Activated CD4-positive, alpha-beta T cell treated with anti-CD3 and anti-CD28 coated beads for 48 hours (primary cell): ENCODE measurements around the gene RPA4.
"Not testable (repeated sequence)": the region's sequence is repeated elsewhere in the genome, so short reads cannot be mapped to it uniquely, and the experiment has no call there.

Experiments
- DNase-seq: peaks from one replicate; pipeline ENCODE4 v3.0.0-alpha.2; 2020

Gene RPA4

DNA sequence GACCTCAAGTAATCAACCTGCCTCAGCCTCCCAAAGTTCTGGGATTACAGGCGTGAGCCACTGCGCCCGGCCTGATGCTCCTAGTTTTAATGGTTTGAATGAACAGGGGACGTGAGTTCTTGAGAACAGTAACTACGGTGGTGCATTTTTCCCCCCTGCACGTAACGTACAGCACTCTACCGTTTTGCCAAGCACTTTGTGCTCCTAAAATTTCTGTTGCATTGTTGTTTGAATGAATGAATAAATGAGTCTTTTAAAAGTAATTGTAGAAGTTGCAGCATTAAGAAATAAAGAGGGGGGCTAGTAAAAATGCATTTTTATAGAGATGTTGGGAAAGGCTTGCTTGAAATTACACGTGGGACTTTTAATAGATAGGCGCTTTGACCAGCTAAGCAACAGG, at the start of gene RPA4:
Gene RPA4 (plus strand): TSS at position 301 of the 400 bp plus-strand sequence. CDS start 403 bp downstream, outside the sequence.
- no peak for DNase-seq

GRCh38 chrX:96834137-96834536, 49.6 kb upstream of the RPA4 start:
- no peak for DNase-seq

- no peak for DNase-seq
Measured at GRCh38 chrX:96835660-96836289, 47.9 kb upstream of the RPA4 start.

DNA sequence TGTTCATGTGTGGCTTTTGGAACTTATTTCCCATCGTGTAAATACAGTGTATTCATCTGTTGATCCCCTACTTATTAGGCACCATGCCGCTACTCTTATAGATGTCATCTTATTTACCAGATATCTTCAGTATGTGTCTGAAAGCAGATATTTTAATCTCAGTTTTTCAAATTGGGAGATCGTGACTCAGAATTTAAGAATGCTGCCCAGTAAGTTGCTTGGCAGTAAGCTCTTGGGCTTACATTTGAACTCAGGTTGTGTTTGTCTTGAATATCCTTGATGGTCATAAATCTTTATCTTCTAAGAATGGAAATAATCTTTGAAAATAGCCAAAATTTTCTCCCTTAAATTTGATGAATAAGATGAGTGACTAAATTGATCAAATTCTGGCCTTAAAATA, 45.9 kb upstream of the RPA4 start:
- DNase-seq: no peak

GRCh38 chrX:96838537-96838936, 45.2 kb upstream of the RPA4 start:
- no peak for DNase-seq

GRCh38 chrX:96841325-96841724, 42.4 kb upstream of the RPA4 start:
- no peak for DNase-seq

- DNase-seq: not testable (repeated sequence)
Measured at GRCh38 chrX:96841866-96842265, 41.8 kb upstream of the RPA4 start.

- no peak for DNase-seq
Measured at GRCh38 chrX:96843566-96843965, 40.1 kb upstream of the RPA4 start.

DNA sequence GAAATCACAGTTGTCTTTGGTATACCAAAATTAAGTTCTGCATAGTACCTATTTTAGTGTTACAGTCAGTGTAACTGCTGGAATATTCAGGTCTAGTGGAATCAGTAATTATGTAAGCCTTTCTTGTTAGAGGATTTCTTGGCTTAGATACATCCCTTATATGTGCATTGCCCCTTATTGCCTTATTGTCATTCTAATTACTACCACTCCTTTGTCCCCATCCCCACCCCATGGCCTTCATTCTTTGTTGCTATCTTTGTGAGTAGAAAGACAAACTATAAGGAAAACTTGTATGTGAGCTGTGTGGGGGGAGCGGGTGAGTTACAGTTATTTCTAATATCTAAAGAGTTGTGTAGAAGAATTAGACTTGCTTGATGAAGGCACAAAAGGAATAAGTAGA, 36.9 kb upstream of the RPA4 start:
- DNase-seq: no peak

GRCh38 chrX:96859422-96859821, 24.3 kb upstream of the RPA4 start:
- not testable (repeated sequence) for DNase-seq

DNA sequence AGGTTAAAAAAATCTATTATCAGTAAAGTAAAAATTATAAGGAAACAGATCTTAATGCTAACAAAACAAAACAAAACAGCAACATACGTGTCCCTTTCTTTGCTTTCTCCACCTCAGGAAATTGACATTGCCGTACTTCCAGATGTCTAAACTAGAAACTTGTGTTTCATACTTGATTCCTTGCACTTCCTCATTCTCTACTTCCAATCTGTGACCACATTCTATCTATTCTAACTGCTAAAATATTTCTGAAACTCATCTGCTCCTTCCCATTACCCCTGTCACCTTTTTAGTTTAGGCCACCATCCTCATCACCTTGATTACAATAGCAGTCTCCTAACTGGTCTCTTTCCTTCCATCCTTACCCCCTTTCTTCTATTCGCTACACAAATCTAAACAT, 22.5 kb upstream of the RPA4 start:
- DNase-seq: no peak

DNA sequence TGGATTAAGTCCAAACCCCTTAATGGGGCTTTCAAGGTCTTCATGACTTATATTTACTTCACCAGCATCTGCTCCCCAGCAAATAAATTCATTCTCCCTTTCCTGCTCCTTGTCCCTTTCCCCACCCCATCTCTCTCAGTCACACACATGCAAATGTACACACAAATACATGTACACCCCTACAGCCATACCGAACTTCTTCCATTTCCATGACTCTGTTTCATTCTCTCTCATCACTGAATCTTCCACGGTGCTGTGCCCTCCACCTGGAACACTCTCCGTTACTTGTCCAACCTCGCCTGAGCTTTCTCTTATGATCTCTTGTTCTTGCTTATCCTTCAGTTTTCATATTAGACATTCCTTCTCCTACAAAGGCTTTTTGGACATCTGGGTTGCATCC, 22.0 kb upstream of the RPA4 start:
- DNase-seq: no peak

- DNase-seq: no peak
Measured at GRCh38 chrX:96884027-96884426, 319 bp downstream of the RPA4 start.

DNA sequence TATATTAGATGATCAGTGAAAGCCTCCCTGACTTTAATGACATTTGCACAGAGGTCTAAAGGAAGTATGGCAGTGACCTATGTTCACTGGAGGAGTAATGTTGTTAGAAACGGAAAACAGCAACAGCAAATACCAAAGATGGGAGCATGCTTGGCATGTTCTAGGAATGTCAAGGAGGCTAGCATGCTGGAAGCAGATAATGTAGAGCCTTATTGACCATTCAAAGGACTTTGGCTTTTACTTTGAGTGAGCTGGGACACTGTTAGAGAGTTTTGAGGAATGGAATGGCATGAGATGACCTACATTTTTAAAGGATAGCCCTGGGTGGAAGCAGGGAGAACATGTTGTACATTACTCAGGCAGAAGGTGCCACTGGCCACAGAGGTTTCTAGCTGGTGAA, 6.0 kb downstream of the RPA4 start:
- no peak for DNase-seq

GRCh38 chrX:96906741-96907140, 23.0 kb downstream of the RPA4 start:
- no peak for DNase-seq

- DNase-seq: no peak
Measured at GRCh38 chrX:96907516-96908272, 24.0 kb downstream of the RPA4 start.

- DNase-seq: no peak
Measured at GRCh38 chrX:96909291-96909690, 25.6 kb downstream of the RPA4 start.

GRCh38 chrX:96918864-96919263, 35.2 kb downstream of the RPA4 start:
- DNase-seq: no peak

DNA sequence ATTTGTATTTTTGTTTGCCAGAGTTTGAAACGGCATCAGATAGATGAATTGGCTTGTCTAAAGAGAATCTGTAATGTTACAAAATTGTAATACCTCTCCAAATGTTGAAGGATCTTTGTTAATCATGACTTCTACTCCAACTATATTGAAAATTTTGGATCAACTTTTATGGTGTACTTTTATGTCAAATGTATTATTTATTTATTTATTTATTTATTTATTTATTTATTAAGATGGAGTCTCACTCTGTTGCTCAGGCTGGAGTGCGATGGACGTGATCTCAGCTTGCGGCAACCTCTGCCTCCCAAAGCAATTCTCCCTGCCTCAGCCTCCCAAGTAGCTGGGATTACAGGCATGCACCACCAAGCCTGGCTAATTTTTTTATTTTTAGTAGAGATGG, 36.0 kb downstream of the RPA4 start:
- DNase-seq: no peak

DNA sequence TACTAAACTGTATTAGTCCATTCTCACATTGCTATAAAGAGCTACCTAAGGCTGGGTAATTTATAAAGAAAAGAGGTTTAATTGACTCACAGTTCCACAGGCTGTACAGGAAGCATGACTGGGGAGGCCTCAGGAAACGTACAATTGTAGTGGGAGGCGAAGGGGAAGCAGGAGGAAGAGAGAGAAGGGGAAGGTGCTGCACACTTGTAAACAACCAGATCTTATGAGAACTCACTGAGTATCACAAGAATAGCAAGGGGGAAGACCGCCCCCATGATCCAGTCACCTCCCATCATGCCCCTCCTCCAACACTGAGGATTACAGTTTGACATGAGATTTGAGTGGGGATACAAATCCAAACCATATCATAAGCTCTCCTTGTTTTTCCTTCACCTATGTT, 40.9 kb downstream of the RPA4 start:
- DNase-seq: no peak

DNA sequence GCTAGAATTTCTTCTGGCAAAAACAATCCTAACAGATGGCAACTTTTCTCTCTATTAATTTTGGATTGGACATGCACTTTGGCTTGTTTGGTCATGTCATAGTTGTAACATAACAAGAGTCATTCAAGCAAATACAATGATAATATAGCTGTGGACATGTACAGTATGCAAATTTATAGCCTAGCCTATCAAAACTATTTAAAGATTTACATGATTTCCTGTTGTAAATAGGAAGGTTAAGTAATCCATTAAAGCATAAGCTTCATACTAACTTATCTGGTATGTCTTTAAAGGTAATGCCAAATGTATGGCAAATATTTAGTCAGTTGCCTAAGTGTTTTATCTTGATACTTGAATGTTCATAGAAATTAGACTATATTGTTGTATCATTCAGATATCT, 45.3 kb downstream of the RPA4 start:
- no peak for DNase-seq
